CD14-positive monocyte (primary cell): ENCODE measurements around the gene ARL15. TPM values are rescaled to one million over a fixed set of nuclear protein-coding genes. Genes with fewer than 3 reads are reported as not detected.

Source experiments
- DNase-seq, 3 donors: peaks; one replicate each; pipeline ENCODE4 v3.0.0-alpha.2; 2011 to 2022
- H2AFZ ChIP-seq: 2 replicates; pipeline ENCODE4 v1.6.0; 2012; ENCODE audit warnings: mild to moderate bottlenecking, low read depth, low read length, inconsistent platforms; ENCODE audit not compliant: insufficient read depth, poor library complexity, severe bottlenecking
- H3K27ac ChIP-seq, 2 donors: 1 replicate in 1 of 2; 2 replicates in 1 of 2; pipeline ENCODE4 v1.5.1; 2012 to 2013; ENCODE audit warnings: low read length in 2 of 2, control low read depth in 1 of 2, inconsistent platforms in 1 of 2, low read depth in 1 of 2, mild to moderate bottlenecking in 1 of 2
- H3K27me3 ChIP-seq, 2 donors: one replicate each; pipeline versions ENCODE4 v1.6.0 to v1.6.1; 2011 to 2013; ENCODE audit warnings: low read length in 2 of 2; ENCODE audit not compliant: control insufficient read depth in 2 of 2, insufficient read depth in 2 of 2
- H3K36me3 ChIP-seq, 2 donors: replicated peaks in 1 of 2; 1 replicate in 1 of 2; 2 replicates in 1 of 2; pipeline versions ENCODE4 v1.5.1 to v1.6.1; 2012 to 2013; ENCODE audit warnings: low read length in 2 of 2, control low read depth in 1 of 2, inconsistent platforms in 1 of 2, mild to moderate bottlenecking in 1 of 2; ENCODE audit not compliant: insufficient read depth in 2 of 2, control insufficient read depth in 1 of 2
- H3K4me1 ChIP-seq, 2 donors: 1 replicate in 1 of 2; 2 replicates in 1 of 2; pipeline versions ENCODE4 v1.5.1 to v1.6.1; 2012 to 2013; ENCODE audit warnings: low read length in 2 of 2, control low read depth in 1 of 2, inconsistent platforms in 1 of 2, mild to moderate bottlenecking in 1 of 2, moderate library complexity in 1 of 2; ENCODE audit not compliant: insufficient read depth in 2 of 2, control insufficient read depth in 1 of 2
- H3K4me2 ChIP-seq: replicated peaks from 2 replicates; pipeline ENCODE3; 2012; ENCODE audit warnings: low read length, moderate library complexity, mild to moderate bottlenecking; ENCODE audit not compliant: poor library complexity, severe bottlenecking; ENCODE audit errors: extremely low read depth
- H3K4me3 ChIP-seq, 3 experiments: fragments of 200-600 bp in 1 of 3; sonication (generic) in 1 of 3; replicated peaks in 1 of 3; 1 replicate in 2 of 3; 2 replicates in 1 of 3; pipeline ENCODE4 v1.5.1; 2011 to 2013; ENCODE audit warnings: low read length in 3 of 3, mild to moderate bottlenecking in 3 of 3, control low read depth in 2 of 3, low read depth in 2 of 3, inconsistent platforms in 1 of 3, moderate library complexity in 1 of 3
- H3K79me2 ChIP-seq: 2 replicates; pipeline ENCODE4 v1.6.0; 2012; ENCODE audit warnings: mild to moderate bottlenecking, control low read depth, inconsistent platforms, low read length, moderate library complexity; ENCODE audit not compliant: insufficient read depth
- H3K9ac ChIP-seq: 2 replicates; pipeline ENCODE4 v1.6.0; 2017; ENCODE audit warnings: low read length, mild to moderate bottlenecking; ENCODE audit not compliant: insufficient read depth, poor library complexity, severe bottlenecking
- H3K9me3 ChIP-seq, 2 donors: replicated peaks in 1 of 2; 1 replicate in 1 of 2; 2 replicates in 1 of 2; pipeline versions ENCODE4 v1.5.1 to v1.6.1; 2012 to 2013; ENCODE audit warnings: low read length in 2 of 2, control low read depth in 1 of 2; ENCODE audit not compliant: control insufficient read depth in 1 of 2, insufficient read depth in 1 of 2
- H4K20me1 ChIP-seq: 2 replicates; pipeline ENCODE4 v1.6.0; 2012; ENCODE audit warnings: mild to moderate bottlenecking, low read length, control low read depth, moderate library complexity; ENCODE audit not compliant: insufficient read depth
- H3K27ac Mint-ChIP-seq, 7 donors: one replicate each; pipeline ENCODE4 v1.8.0; 2020; ENCODE audit warnings: mild to moderate bottlenecking in 7 of 7, mixed read lengths in 7 of 7, moderate library complexity in 6 of 7, inconsistent platforms in 2 of 7
- H3K27me3 Mint-ChIP-seq, 3 donors: one replicate each; pipeline ENCODE4 v1.8.0; 2021 to 2022; ENCODE audit warnings: low read depth in 3 of 3, mild to moderate bottlenecking in 3 of 3, mixed read lengths in 3 of 3, moderate library complexity in 3 of 3, inconsistent platforms in 1 of 3
- H3K36me3 Mint-ChIP-seq, 2 donors: one replicate each; pipeline ENCODE4 v1.8.0; 2020; ENCODE audit warnings: mixed read lengths in 2 of 2, inconsistent platforms in 1 of 2, mild to moderate bottlenecking in 1 of 2
- H3K4me1 Mint-ChIP-seq: one replicate; pipeline ENCODE4 v1.8.0; 2020; ENCODE audit warnings: mild to moderate bottlenecking, mixed read lengths
- H3K4me3 Mint-ChIP-seq, 2 donors: one replicate each; pipeline ENCODE4 v1.8.0; 2020; ENCODE audit warnings: mild to moderate bottlenecking in 2 of 2, mixed read lengths in 2 of 2, moderate library complexity in 1 of 2
- H3K9me3 Mint-ChIP-seq, 7 donors: one replicate each; pipeline ENCODE4 v1.8.0; 2020 to 2022; ENCODE audit warnings: mixed read lengths in 7 of 7, mild to moderate bottlenecking in 6 of 7, moderate library complexity in 6 of 7, inconsistent platforms in 2 of 7
- CTCF ChIP-seq: fragments of 200-600 bp; IDR thresholded peaks from one replicate; pipeline ENCODE4 v1.8.0; 2022; ENCODE audit warnings: antibody characterized with exemption, mild to moderate bottlenecking
- WGBS: methylation state at CpG from one replicate; pipeline ENCODE4 v1.1.5; 2013; ENCODE audit warnings: missing lambda C conversion rate; ENCODE audit not compliant: insufficient coverage; 5-methylcytosine and 5-hydroxymethylcytosine counted together
- intact Hi-C, 2 donors: fragments of 100-400 bp; cut with micrococcal nuclease; formaldehyde crosslinking; loops; one replicate each; pipeline versions ENCODE4 v1.15.0 to v1.15.1; 2023
- polyA plus RNA-seq, 3 donors: library from polyadenylated mRNA; depleted of rRNA in 1 of 3; unstranded in 2 of 3; stranded (reverse) in 1 of 3; fragments of 300-500 nt in 2 of 3; fragments of >200 nt in 1 of 3; fragmentation: Illumina TruSeq in 2 of 3; gene quantifications; 1 replicate in 2 of 3; 2 replicates in 1 of 3; pipeline ENCODE4 v1.2.3, GENCODE V29; 2012 to 2021

The ARL15 gene
- polyA plus RNA-seq, 3 donors: 10.5 to 27.6 (median 18.0) TPM

- DNase-seq: no peak
- Histone ChIP-seq H3K4me1 (no peaks in the 10 kb centered on the region), H3K27me3 (no peaks in the 10 kb centered on the region), H4K20me1 (no peaks in the 10 kb centered on the region), H3K79me2 (no peaks in the 10 kb centered on the region), H3K36me3 (no peaks in the 10 kb centered on the region), H3K27ac (no peak overlapping the region), H3K9ac (no peak overlapping the region), H3K4me2 (no peak overlapping the region), H2AFZ (no peak overlapping the region), H3K4me3 (no peak overlapping the region), H3K9me3 (no peaks in the 10 kb centered on the region)
- intact Hi-C loops: no loop called here
- no peak for TF ChIP-seq CTCF
- no CpG with 5 or more reads among the region's 6 CpGs for WGBS
- no peak overlapping the region for H3K4me3 Mint-ChIP-seq
- H3K36me3 Mint-ChIP-seq: peaks cover 0 to 2% of the 10 kb centered on the region in 2 donors
- H3K27ac Mint-ChIP-seq: no peak overlapping the region
- H3K4me1 Mint-ChIP-seq: no peaks in the 10 kb centered on the region
- peaks cover 0 to 3% (median 0%) of the 10 kb centered on the region in 7 donors for H3K9me3 Mint-ChIP-seq
- H3K27me3 Mint-ChIP-seq: peaks cover 0 to 3% (median 1%) of the 10 kb centered on the region in 3 donors
Measured at GRCh38 chr5:53928641-53929040, 381.7 kb downstream of the ARL15 start.

GRCh38 chr5:53927668-53928247 lies 382.6 kb downstream of the ARL15 start:
- no peak overlapping the region for H3K9ac ChIP-seq
- H3K27me3 Mint-ChIP-seq: peaks cover 0 to 3% (median 1%) of the 10 kb centered on the region in 3 donors
- H3K36me3 Mint-ChIP-seq: no peaks in the 10 kb centered on the region
- no peak for TF ChIP-seq CTCF
- H3K9me3 Mint-ChIP-seq: no peaks in the 10 kb centered on the region
- no peaks in the 10 kb centered on the region for H3K36me3 ChIP-seq
- intact Hi-C loops: no loop called here
- no peaks in the 10 kb centered on the region for H3K4me1 Mint-ChIP-seq
- H3K4me2 ChIP-seq: no peak overlapping the region
- H3K4me3 ChIP-seq: no peak overlapping the region
- H3K79me2 ChIP-seq: no peaks in the 10 kb centered on the region
- H3K27ac ChIP-seq: no peak overlapping the region
- no peaks in the 10 kb centered on the region for H3K4me1 ChIP-seq
- WGBS: 100% methylated on average over 3 of the region's 6 CpGs
- H2AFZ ChIP-seq: no peak overlapping the region
- H4K20me1 ChIP-seq: no peaks in the 10 kb centered on the region
- H3K9me3 ChIP-seq: no peaks in the 10 kb centered on the region
- no peak overlapping the region for H3K27ac Mint-ChIP-seq
- H3K4me3 Mint-ChIP-seq: no peak overlapping the region
- DNase-seq: no peak
- H3K27me3 ChIP-seq: no peaks in the 10 kb centered on the region
